HFFc6 (cell line): ENCODE results near the gene AFTPH. TPM values are rescaled to one million over a fixed set of nuclear protein-coding genes. Genes with fewer than 3 reads are reported as not detected.

Experiments
- DNase-seq: peaks from one replicate; pipeline ENCODE4 v3.0.0-alpha.2; 2018
- H3K27ac Mint-ChIP-seq: 2 replicates; pipeline ENCODE4 v1.8.0; 2020; ENCODE audit warnings: mild to moderate bottlenecking, mixed read lengths
- H3K27me3 Mint-ChIP-seq: 2 replicates; pipeline ENCODE4 v1.8.0; 2021; ENCODE audit warnings: mild to moderate bottlenecking, moderate library complexity, mixed read lengths; ENCODE audit not compliant: insufficient read depth
- H3K36me3 Mint-ChIP-seq: 2 replicates; pipeline ENCODE4 v1.8.0; 2021; ENCODE audit warnings: low read depth, mixed read lengths
- H3K4me1 Mint-ChIP-seq: 2 replicates; pipeline ENCODE4 v1.8.0; 2020; ENCODE audit warnings: low read depth, mixed read lengths
- H3K4me3 Mint-ChIP-seq: 2 replicates; pipeline ENCODE4 v1.8.0; 2020; ENCODE audit warnings: mild to moderate bottlenecking, moderate library complexity, mixed read lengths
- H3K9me3 Mint-ChIP-seq: 2 replicates; pipeline ENCODE4 v1.8.0; 2020; ENCODE audit warnings: mild to moderate bottlenecking, mixed read lengths
- CTCF ChIP-seq: fragments of 200-600 bp; sonication (generic); IDR thresholded peaks from 2 replicates; pipeline ENCODE4 v1.5.0; 2021; ENCODE audit warnings: antibody characterized with exemption, mild to moderate bottlenecking
- total RNA-seq, 6 experiments: library from RNA; stranded (reverse); fragmentation: NEBNext Ultra II Directional; extraction: Animal tissue kit (Norgen Biotek cat#: 25700); gene quantifications; 2 replicates in 1 of 6; 3 replicates in 5 of 6; pipeline ENCODE4 v1.2.3, GENCODE V29; 2021

AFTPH gene
- total RNA-seq, 6 experiments from 2014 or later = 17.2 to 25.3 (median 19.3) TPM

- Mint-ChIP-seq H3K27ac (no peak overlapping the region), H3K36me3 (0 out of 2 replicates have a peak, but pooled peaks cover under 1% of the 10 kb centered on the region), H3K4me3 (no peak overlapping the region), H3K4me1 (no peaks in the 10 kb centered on the region), H3K9me3 (no peaks in the 10 kb centered on the region), H3K27me3 (peaks cover 4% of the 10 kb centered on the region)
- no peak for DNase-seq
- no peak for TF ChIP-seq CTCF
Measured at GRCh38 chr2:64624108-64624610, 100.0 kb downstream of the AFTPH start.

- no peak for DNase-seq
- Mint-ChIP-seq H3K9me3 (no peaks in the 10 kb centered on the region), H3K4me1 (no peaks in the 10 kb centered on the region), H3K36me3 (0 out of 2 replicates have a peak, but pooled peaks cover 5% of the 10 kb centered on the region), H3K27ac (no peak overlapping the region), H3K4me3 (no peak overlapping the region), H3K27me3 (peaks cover 4% of the 10 kb centered on the region)
- no peak for TF ChIP-seq CTCF
Measured at GRCh38 chr2:64624862-64625261, 100.7 kb downstream of the AFTPH start.

GRCh38 chr2:64625299-64626145 is 101.4 kb downstream of the AFTPH start:
- H3K27me3 Mint-ChIP-seq = peaks cover 4% of the 10 kb centered on the region
- H3K27ac Mint-ChIP-seq = no peak overlapping the region; the same call in 1 of the 2 replicates
- DNase-seq = no peak
- no peaks in the 10 kb centered on the region for H3K4me1 Mint-ChIP-seq
- TF ChIP-seq CTCF = peak; percentile 12; the same call in 1 of the 2 replicates
- no peaks in the 10 kb centered on the region for H3K9me3 Mint-ChIP-seq
- H3K4me3 Mint-ChIP-seq = no peak overlapping the region
- H3K36me3 Mint-ChIP-seq = peaks cover 10% of the 10 kb centered on the region; the same call in 1 of the 2 replicates

- no peak for DNase-seq
- Mint-ChIP-seq H3K9me3 (no peaks in the 10 kb centered on the region), H3K27ac (no peak overlapping the region; the same call in 1 of the 2 replicates), H3K4me3 (no peak overlapping the region), H3K36me3 (peaks cover 18% of the 10 kb centered on the region; the same call in 1 of the 2 replicates), H3K4me1 (no peaks in the 10 kb centered on the region), H3K27me3 (peaks cover 4% of the 10 kb centered on the region)
- no peak for TF ChIP-seq CTCF
Measured at GRCh38 chr2:64626146-64626809, 102.2 kb downstream of the AFTPH start.

- Mint-ChIP-seq H3K36me3 (peaks cover 18% of the 10 kb centered on the region; the same call in 1 of the 2 replicates), H3K27ac (no peak overlapping the region), H3K4me3 (no peak overlapping the region), H3K9me3 (no peaks in the 10 kb centered on the region), H3K4me1 (no peaks in the 10 kb centered on the region), H3K27me3 (peaks cover 4% of the 10 kb centered on the region)
- no peak for TF ChIP-seq CTCF
- DNase-seq = no peak
Measured at GRCh38 chr2:64626963-64627760, 103.0 kb downstream of the AFTPH start.
